GM12878 (cell line): ENCODE measurements around the gene GAK. TPM values are rescaled to one million over a fixed set of nuclear protein-coding genes. Genes with fewer than 3 reads are reported as not detected.

Experiments
- ATF2 ChIP-seq: IDR thresholded peaks from 2 replicates; pipeline ENCODE4 v1.6.1; 2012; ENCODE audit warnings: low read length, inconsistent platforms
- BHLHE40 ChIP-seq, 2 experiments: fragments of 450-650 bp in 1 of 2; IDR thresholded peaks; 2 replicates each; pipeline ENCODE4 v1.6.1; 2011 to 2017; ENCODE audit warnings: low read depth in 2 of 2, borderline replicate concordance in 1 of 2, improper control_type of control experiment in 1 of 2, low read length in 1 of 2, mild to moderate bottlenecking in 1 of 2
- CHD1 ChIP-seq: IDR thresholded peaks from 2 replicates; pipeline ENCODE4 v1.6.1; 2012; ENCODE audit warnings: low read depth, low read length, improper control_type of control experiment
- E2F8 ChIP-seq: fragments of 450-650 bp; IDR thresholded peaks from 2 replicates; pipeline ENCODE4 v1.6.1; 2018; ENCODE audit warnings: mild to moderate bottlenecking, low read depth, moderate library complexity; ENCODE audit not compliant: partially characterized antibody
- MXI1 ChIP-seq: fragments of 150-350 bp; IDR thresholded peaks from 2 replicates; pipeline ENCODE4 v1.6.1; 2011; ENCODE audit warnings: low read depth, mild to moderate bottlenecking, inconsistent platforms, low read length, improper control_type of control experiment
- NKRF ChIP-seq: fragments of 450-650 bp; conservative IDR thresholded peaks from 2 replicates; pipeline ENCODE4 v1.6.1; 2017; ENCODE audit warnings: mild to moderate bottlenecking, moderate library complexity
- SIN3A ChIP-seq: IDR thresholded peaks from 2 replicates; pipeline ENCODE4 v1.6.1; 2012; ENCODE audit warnings: low read depth, low read length, improper control_type of control experiment
- polyA plus RNA-seq, 11 experiments: library from polyadenylated mRNA; depleted of rRNA in 4 of 11; unstranded in 6 of 11; stranded (reverse) in 5 of 11; fragments of >200 nt; fragmentation: Nextera tagmentation in 4 of 11; fragmentation: Illumina TruSeq in 1 of 11; extraction: Ambion mirVana in 4 of 11; extraction: Trizol in 1 of 11; gene quantifications; 1 replicate in 1 of 11; 2 replicates in 10 of 11; pipeline versions ENCODE4 v1.2.1 to v1.2.3, GENCODE V29; 2011 to 2016; ENCODE audit warnings: inconsistent platforms in 2 of 11, missing spikeins in 2 of 11, low read depth in 1 of 11
- total RNA-seq, 4 experiments: library from RNA; depleted of rRNA in 3 of 4; stranded (reverse); fragments of >200 nt in 3 of 4; fragmentation: Illumina TruSeq in 1 of 4; extraction: Trizol in 1 of 4; gene quantifications; 2 replicates each; pipeline versions ENCODE4 v1.2.1 to v1.2.3, GENCODE V29; 2013 to 2021

The GAK gene
- total and polyA plus RNA-seq, 10 of the 15 experiments (the other 5 are each of a cell fraction or from before 2014, with no cell fraction given) = 0.82 to 127 (median 53.8) TPM

DNA sequence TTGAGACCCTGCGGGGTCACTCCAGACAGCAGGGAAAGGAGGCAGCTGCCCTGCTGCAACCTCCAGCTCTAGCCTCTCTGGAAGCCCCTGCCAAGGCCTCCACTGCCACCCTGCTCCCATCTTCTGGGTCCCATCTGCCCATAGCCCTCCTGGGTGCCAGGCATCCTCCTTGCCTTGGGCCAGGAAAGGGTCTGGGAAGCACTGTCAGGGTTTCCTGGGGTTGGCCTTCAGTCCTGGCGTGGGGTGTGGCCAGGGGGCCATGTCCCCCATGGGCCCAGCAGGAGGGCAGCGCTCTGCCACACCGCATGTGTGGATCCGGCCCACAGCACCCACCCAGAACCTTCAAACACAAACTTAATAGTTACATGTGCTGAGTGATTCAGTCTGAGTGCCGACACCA is 102.8 kb downstream of the GAK start (continued):
- TF ChIP-seq NKRF (no peak), E2F8 (no peak), ATF2 (no peak), CHD1 (no peak), BHLHE40 (IDR thresholded peaks at IDR 0.05; ENCODE audit: borderline replicate concordance in 1 of 2, low read depth in 2 of 2, low read length in 1 of 2) (no peak), SIN3A (no peak), MXI1 (no peak)
